Measurements from ENCODE around the gene EXOC2. TPM values are rescaled to one million over a fixed set of nuclear protein-coding genes. Genes with fewer than 3 reads are reported as not detected.

Gene EXOC2
- total and polyA plus RNA-seq, 2 of the 13 experiments (the other 11 are each of a cell fraction or from before 2014, with no cell fraction given) = 12.6 to 22.9 TPM

DNA sequence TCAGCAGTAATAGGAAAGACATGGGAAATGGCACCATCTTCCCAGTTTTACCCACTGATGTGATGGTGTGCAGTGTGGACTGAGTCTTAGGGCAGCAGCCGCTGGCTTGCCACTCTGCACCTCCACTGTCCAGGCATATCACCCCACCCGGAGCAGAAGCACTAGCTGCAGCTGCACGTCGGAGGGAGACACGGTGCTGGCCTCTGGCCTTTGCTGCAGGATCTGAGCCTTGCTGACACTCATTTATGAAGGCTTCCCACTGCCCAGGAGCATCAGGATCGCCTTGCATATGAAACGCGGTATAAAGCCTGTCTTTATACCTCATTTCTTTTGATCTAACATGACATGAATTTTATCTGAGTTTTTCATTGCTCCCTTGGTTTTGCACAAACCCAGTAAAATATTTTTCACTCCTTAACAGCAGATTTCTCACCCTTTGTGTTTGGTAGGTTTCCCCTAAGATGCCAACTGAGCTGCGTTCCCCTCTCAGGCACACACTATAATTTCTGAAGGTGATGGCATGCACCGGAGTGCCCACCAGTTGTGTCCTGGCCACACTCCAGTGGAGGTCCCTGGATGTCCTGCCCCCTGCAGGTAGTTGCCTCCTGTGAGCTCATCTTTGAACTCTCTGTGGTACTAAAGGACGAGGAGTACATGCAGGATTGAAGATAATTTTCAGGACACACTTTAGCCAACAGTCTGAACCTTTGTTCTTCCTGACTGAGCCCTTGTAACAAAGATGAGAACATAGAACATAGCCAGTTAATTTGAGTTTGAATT, 9.0 kb upstream of the EXOC2 start (continued):
- TF ChIP-seq, protein P1, sequence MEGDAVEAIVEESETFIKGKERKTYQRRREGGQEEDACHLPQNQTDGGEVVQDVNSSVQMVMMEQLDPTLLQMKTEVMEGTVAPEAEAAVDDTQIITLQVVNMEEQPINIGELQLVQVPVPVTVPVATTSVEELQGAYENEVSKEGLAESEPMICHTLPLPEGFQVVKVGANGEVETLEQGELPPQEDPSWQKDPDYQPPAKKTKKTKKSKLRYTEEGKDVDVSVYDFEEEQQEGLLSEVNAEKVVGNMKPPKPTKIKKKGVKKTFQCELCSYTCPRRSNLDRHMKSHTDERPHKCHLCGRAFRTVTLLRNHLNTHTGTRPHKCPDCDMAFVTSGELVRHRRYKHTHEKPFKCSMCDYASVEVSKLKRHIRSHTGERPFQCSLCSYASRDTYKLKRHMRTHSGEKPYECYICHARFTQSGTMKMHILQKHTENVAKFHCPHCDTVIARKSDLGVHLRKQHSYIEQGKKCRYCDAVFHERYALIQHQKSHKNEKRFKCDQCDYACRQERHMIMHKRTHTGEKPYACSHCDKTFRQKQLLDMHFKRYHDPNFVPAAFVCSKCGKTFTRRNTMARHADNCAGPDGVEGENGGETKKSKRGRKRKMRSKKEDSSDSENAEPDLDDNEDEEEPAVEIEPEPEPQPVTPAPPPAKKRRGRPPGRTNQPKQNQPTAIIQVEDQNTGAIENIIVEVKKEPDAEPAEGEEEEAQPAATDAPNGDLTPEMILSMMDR (CRISPR knock-in tag; IDR thresholded peaks at IDR 0.05) = peak; percentile 62
- TF ChIP-seq KDM4B (CRISPR knock-in tag; IDR thresholded peaks at IDR 0.05) (no peak), ZNF773 (CRISPR knock-in tag; IDR thresholded peaks at IDR 0.05; ENCODE audit: borderline replicate concordance) (no peak), ZNF24 (IDR thresholded peaks at IDR 0.05) (no peak), AGO2 (optimal IDR thresholded peaks at IDR 0.05; ENCODE audit: low read depth, low read length) (no peak), KLF6 (CRISPR knock-in tag; IDR thresholded peaks at IDR 0.05) (no peak), TAF1 (CRISPR knock-in tag; IDR thresholded peaks at IDR 0.05) (no peak), SMC3 (IDR thresholded peaks at IDR 0.05; ENCODE audit: low read length) (peak; percentile 38; the same call in 1 of the 2 replicates)
- TF ChIP-seq, protein P2, sequence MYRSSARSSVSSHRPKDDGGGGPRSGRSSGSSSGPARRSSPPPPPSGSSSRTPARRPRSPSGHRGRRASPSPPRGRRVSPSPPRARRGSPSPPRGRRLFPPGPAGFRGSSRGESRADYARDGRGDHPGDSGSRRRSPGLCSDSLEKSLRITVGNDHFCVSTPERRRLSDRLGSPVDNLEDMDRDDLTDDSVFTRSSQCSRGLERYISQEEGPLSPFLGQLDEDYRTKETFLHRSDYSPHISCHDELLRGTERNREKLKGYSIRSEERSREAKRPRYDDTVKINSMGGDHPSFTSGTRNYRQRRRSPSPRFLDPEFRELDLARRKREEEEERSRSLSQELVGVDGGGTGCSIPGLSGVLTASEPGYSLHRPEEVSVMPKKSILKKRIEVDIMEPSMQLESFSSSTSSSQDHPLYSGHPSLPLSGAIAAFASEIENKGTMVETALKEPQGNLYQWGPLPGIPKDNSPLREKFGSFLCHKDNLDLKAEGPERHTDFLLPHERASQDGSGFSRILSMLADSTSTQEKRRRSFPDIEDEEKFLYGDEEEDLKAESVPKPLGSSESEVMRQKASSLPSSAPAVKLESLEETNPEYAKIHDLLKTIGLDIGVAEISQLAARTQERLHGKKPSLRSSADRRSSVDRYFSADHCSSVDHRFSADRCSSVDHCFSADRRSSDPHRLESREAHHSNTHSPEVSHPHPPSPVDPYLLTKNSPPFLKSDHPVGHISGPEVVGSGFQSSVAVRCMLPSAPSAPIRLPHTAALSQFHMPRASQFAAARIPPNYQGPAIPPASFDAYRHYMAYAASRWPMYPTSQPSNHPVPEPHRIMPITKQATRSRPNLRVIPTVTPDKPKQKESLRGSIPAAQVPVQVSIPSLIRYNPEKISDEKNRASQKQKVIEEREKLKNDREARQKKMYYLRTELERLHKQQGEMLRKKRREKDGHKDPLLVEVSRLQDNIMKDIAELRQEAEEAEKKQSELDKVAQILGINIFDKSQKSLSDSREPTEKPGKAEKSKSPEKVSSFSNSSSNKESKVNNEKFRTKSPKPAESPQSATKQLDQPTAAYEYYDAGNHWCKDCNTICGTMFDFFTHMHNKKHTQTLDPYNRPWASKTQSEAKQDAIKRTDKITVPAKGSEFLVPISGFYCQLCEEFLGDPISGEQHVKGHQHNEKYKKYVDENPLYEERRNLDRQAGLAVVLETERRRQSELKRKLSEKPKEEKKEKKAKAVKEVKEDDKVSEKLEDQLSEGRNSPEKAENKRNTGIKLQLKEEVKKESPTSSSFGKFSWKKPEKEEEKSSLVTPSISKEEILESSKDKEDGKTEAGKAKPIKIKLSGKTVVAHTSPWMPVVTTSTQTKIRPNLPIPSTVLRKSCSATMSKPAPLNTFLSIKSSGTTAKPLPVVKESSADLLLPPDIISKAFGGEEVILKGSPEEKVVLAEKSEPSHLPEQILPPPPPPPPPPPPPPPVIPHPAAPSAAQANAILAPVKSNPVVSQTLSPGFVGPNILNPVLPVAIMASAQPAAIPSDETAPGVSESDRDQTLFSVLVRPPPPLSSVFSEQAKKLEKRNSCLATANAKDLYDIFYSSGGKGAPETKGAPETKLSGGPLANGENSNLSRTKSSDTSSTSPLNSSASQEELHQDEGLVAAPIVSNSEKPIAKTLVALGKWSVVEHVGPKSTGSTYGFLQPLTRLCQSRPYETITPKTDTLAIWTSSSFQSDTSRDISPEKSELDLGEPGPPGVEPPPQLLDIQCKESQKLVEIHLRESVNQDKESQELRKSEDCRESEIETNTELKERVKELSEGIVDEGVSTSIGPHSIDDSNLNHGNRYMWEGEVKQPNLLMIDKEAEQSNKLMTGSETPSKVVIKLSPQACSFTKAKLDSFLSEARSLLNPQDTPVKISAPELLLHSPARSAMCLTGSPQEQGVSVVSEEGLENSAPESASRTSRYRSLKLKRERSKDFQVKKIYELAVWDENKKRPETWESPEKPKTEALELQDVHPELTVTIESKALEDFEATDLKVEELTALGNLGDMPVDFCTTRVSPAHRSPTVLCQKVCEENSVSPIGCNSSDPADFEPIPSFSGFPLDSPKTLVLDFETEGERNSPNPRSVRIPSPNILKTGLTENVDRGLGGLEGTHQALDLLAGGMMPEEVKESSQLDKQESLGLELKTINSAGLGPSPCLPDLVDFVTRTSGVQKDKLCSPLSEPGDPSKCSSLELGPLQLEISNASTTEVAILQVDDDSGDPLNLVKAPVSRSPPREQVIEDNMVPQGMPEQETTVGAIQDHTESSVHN (CRISPR knock-in tag; IDR thresholded peaks at IDR 0.05) = no peak
- TF ChIP-seq, protein P3, sequence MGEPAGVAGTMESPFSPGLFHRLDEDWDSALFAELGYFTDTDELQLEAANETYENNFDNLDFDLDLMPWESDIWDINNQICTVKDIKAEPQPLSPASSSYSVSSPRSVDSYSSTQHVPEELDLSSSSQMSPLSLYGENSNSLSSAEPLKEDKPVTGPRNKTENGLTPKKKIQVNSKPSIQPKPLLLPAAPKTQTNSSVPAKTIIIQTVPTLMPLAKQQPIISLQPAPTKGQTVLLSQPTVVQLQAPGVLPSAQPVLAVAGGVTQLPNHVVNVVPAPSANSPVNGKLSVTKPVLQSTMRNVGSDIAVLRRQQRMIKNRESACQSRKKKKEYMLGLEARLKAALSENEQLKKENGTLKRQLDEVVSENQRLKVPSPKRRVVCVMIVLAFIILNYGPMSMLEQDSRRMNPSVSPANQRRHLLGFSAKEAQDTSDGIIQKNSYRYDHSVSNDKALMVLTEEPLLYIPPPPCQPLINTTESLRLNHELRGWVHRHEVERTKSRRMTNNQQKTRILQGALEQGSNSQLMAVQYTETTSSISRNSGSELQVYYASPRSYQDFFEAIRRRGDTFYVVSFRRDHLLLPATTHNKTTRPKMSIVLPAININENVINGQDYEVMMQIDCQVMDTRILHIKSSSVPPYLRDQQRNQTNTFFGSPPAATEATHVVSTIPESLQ (CRISPR knock-in tag; conservative IDR thresholded peaks at IDR 0.05) = no peak

All from HepG2 (cell line).